DMS114 treated with DMSO at 0.1 percent for 48 hours (cell line): Measurements from ENCODE around the gene CHD3.
"Not testable (repeated sequence)": the region's sequence is repeated elsewhere in the genome, so short reads cannot be mapped to it uniquely, and the experiment has no call there.

Experiments
- DNase-seq: peaks from one replicate; lab custom pipeline; 2025; ENCODE audit not compliant: unreplicated experiment; lab: John Stamatoyannopoulos, UW

The CHD3 gene

GRCh38 chr17:7930841-7931631 lies 42.4 kb downstream of the CHD3 start:
- DNase-seq: no peak

GRCh38 chr17:7931709-7932482 lies 43.3 kb downstream of the CHD3 start, which contains the start of the genes CNTROB and TRAPPC1:
Gene CNTROB, plus strand, starts transcription at chr17:7932206. Its CDS starts 874 bp downstream, at chr17:7933080.
Gene TRAPPC1, minus strand, starts transcription at chr17:7931946. Its CDS starts 117 bp downstream, at chr17:7931829.
- DNase-seq: peak; percentile 96

- peak; percentile 22 for DNase-seq
These were observed 43.9 kb downstream of the CHD3 start for GRCh38 chr17:7932483-7932891.

GRCh38 chr17:7932949-7933348 lies 44.4 kb downstream of the CHD3 start:
- no peak for DNase-seq

- DNase-seq: no peak
These were observed 47.3 kb downstream of the CHD3 start for GRCh38 chr17:7935859-7936258.

GRCh38 chr17:7940034-7940433 lies 51.4 kb downstream of the CHD3 start:
- DNase-seq: no peak

GRCh38 chr17:7940743-7941142 lies 52.2 kb downstream of the CHD3 start:
- no peak for DNase-seq

GRCh38 chr17:7943291-7943690 lies 54.7 kb downstream of the CHD3 start:
- no peak for DNase-seq

GRCh38 chr17:7944326-7944725 lies 55.7 kb downstream of the CHD3 start:
- DNase-seq: no peak

GRCh38 chr17:7945651-7946050 lies 57.1 kb downstream of the CHD3 start:
- no peak for DNase-seq

GRCh38 chr17:7946441-7946840 lies 57.9 kb downstream of the CHD3 start:
- no peak for DNase-seq

- no peak for DNase-seq
These were observed 59.1 kb downstream of the CHD3 start for GRCh38 chr17:7947651-7948050.

- no peak for DNase-seq
These were observed 62.0 kb downstream of the CHD3 start for GRCh38 chr17:7950578-7950977.

- DNase-seq: no peak
These were observed 62.7 kb downstream of the CHD3 start for GRCh38 chr17:7951143-7951792.

- DNase-seq: not testable (repeated sequence)
These were observed 64.7 kb downstream of the CHD3 start for GRCh38 chr17:7953266-7953665.

GRCh38 chr17:7955414-7956227 lies 67.0 kb downstream of the CHD3 start:
- no peak for DNase-seq

GRCh38 chr17:7956228-7956965 lies 67.8 kb downstream of the CHD3 start:
- DNase-seq: no peak

- DNase-seq: no peak
These were observed 71.1 kb downstream of the CHD3 start for GRCh38 chr17:7959503-7960253.

- no peak for DNase-seq
These were observed 72.8 kb downstream of the CHD3 start for GRCh38 chr17:7961421-7961820.
